Measurements from ENCODE around the gene ZBTB7C. TPM values are rescaled to one million over a fixed set of nuclear protein-coding genes. Genes with fewer than 3 reads are reported as not detected.

Gene ZBTB7C
- total and polyA plus RNA-seq, 2 donors (not counting 1 experiment from before 2014, with no cell fraction given): not detected

DNA sequence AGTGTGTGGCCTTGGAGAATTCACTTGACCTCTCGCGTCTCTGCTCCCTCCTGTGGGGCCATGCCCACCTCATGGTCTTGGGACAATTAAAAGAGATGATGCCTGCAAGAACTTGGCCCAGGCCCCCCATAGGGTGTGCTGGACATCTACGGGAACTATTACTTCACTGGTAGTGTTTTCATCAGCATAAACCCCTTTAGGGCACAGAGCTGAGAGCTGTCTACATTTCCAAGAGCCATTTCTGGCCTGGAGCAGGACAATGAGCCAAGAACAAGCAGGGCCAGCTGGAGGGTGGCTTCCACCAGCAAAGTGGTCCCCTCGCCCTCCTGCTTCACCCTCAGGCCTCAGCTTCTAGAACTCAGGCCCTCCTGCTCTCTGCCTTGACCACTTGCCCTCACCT lies 232.3 kb downstream of the ZBTB7C start:
- DNase-seq (no peak), ATAC-seq (ENCODE audit: low read depth) (no peak)
- intact Hi-C loops (cut with micrococcal nuclease): no loop called here
- Histone ChIP-seq H2AFZ (ENCODE audit: insufficient read depth, low read depth, low read length, poor library complexity, severe bottlenecking) (no peak overlapping the region), H3K4me3 (ENCODE audit: control extremely low read depth in 1 of 5, extremely low read depth in 1 of 5, insufficient read depth in 1 of 5, low read depth in 2 of 5, low read length in 4 of 5) (no peak overlapping the region), H3K4me2 (replicated peaks; ENCODE audit: low read depth, low read length, poor library complexity, severe bottlenecking) (no peak overlapping the region), H3K9me3 (ENCODE audit: control extremely low read depth in 1 of 3, control insufficient read depth in 2 of 3, insufficient read depth in 1 of 3, low read length in 2 of 3) (peaks cover 0 to 16% (median 0%) of the 10 kb centered on the region in 3 donors), H3K9ac (ENCODE audit: low read length) (no peak overlapping the region), H4K20me1 (ENCODE audit: control insufficient read depth, insufficient read depth, low read length, poor library complexity, severe bottlenecking) (no peaks in the 10 kb centered on the region), H3K36me3 (replicated peaks in 1 of 2; ENCODE audit: control extremely low read depth in 1 of 2, control insufficient read depth in 1 of 2, extremely low read depth in 1 of 2, insufficient read depth in 2 of 2, low read length in 1 of 2) (no peaks in the 10 kb centered on the region), H3K27ac (ENCODE audit: low read length in 2 of 2) (no peak overlapping the region), H3K4me1 (ENCODE audit: control insufficient read depth in 2 of 2, insufficient read depth in 2 of 2, low read length in 2 of 2) (no peaks in the 10 kb centered on the region), H3K79me2 (ENCODE audit: control insufficient read depth, insufficient read depth, low read length) (no peaks in the 10 kb centered on the region), H3K27me3 (replicated peaks in 1 of 4; ENCODE audit: control extremely low read depth in 1 of 4, control insufficient read depth in 3 of 4, insufficient read depth in 4 of 4, low read length in 3 of 4) (no peaks in the 10 kb centered on the region)
- Mint-ChIP-seq H3K4me1 (no peaks in the 10 kb centered on the region), H3K4me3 (no peak overlapping the region), H3K9me3 (ENCODE audit: insufficient read depth) (peaks cover 3% of the 10 kb centered on the region), H3K27me3 (peaks cover 10% of the 10 kb centered on the region), H3K27ac (no peak overlapping the region)
- 95% methylated on average over 4 of the region's 4 CpGs for WGBS (ENCODE audit: insufficient coverage)
- TF ChIP-seq, protein P1, sequence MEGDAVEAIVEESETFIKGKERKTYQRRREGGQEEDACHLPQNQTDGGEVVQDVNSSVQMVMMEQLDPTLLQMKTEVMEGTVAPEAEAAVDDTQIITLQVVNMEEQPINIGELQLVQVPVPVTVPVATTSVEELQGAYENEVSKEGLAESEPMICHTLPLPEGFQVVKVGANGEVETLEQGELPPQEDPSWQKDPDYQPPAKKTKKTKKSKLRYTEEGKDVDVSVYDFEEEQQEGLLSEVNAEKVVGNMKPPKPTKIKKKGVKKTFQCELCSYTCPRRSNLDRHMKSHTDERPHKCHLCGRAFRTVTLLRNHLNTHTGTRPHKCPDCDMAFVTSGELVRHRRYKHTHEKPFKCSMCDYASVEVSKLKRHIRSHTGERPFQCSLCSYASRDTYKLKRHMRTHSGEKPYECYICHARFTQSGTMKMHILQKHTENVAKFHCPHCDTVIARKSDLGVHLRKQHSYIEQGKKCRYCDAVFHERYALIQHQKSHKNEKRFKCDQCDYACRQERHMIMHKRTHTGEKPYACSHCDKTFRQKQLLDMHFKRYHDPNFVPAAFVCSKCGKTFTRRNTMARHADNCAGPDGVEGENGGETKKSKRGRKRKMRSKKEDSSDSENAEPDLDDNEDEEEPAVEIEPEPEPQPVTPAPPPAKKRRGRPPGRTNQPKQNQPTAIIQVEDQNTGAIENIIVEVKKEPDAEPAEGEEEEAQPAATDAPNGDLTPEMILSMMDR (IDR thresholded peaks at IDR 0.05): no peak
- no peak for TF ChIP-seq EZH2 (IDR thresholded peaks at IDR 0.05; ENCODE audit: borderline replicate concordance, insufficient read depth, low read depth, low read length, poor library complexity, severe bottlenecking)
- CTCF ChIA-PET: no interaction called here
- POLR2A ChIA-PET: no interaction called here

DNA sequence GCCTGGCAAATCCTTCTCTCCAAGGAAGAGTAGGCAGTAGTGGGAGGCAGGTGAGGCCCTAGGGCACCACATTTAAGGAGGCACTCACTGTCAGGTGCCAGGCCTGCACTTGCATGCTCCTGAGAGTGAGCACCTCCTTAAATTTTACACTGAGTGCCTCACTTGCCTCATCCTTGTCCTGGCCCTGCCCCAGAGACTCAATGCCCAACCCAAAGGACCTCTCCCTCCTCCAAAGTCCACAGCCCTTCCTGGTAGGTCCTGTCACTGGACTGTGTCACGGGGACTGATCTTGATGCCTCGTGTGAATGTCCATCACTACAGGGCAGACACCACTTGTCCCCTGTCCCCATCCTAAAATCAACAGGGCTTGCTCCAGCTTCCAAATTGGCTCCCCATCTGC lies 235.6 kb downstream of the ZBTB7C start:
- Histone ChIP-seq H3K79me2 (ENCODE audit: control insufficient read depth, insufficient read depth, low read length) (no peaks in the 10 kb centered on the region), H3K4me1 (ENCODE audit: control insufficient read depth in 2 of 2, insufficient read depth in 2 of 2, low read length in 2 of 2) (no peaks in the 10 kb centered on the region), H3K9me3 (ENCODE audit: control extremely low read depth in 1 of 3, control insufficient read depth in 2 of 3, insufficient read depth in 1 of 3, low read length in 2 of 3) (peaks cover 0 to 10% (median 0%) of the 10 kb centered on the region in 3 donors), H2AFZ (ENCODE audit: insufficient read depth, low read depth, low read length, poor library complexity, severe bottlenecking) (no peak overlapping the region), H4K20me1 (ENCODE audit: control insufficient read depth, insufficient read depth, low read length, poor library complexity, severe bottlenecking) (no peaks in the 10 kb centered on the region), H3K27ac (ENCODE audit: low read length in 2 of 2) (no peak overlapping the region), H3K36me3 (replicated peaks in 1 of 2; ENCODE audit: control extremely low read depth in 1 of 2, control insufficient read depth in 1 of 2, extremely low read depth in 1 of 2, insufficient read depth in 2 of 2, low read length in 1 of 2) (no peaks in the 10 kb centered on the region), H3K4me3 (ENCODE audit: control extremely low read depth in 1 of 5, extremely low read depth in 1 of 5, insufficient read depth in 1 of 5, low read depth in 2 of 5, low read length in 4 of 5) (no peak overlapping the region), H3K4me2 (replicated peaks; ENCODE audit: low read depth, low read length, poor library complexity, severe bottlenecking) (no peak overlapping the region), H3K9ac (ENCODE audit: low read length) (no peak overlapping the region), H3K27me3 (replicated peaks in 1 of 4; ENCODE audit: control extremely low read depth in 1 of 4, control insufficient read depth in 3 of 4, insufficient read depth in 4 of 4, low read length in 3 of 4) (peaks cover 0 to 4% (median 0%) of the 10 kb centered on the region in 4 experiments)
- POLR2A ChIA-PET: no interaction called here
- DNase-seq (no peak), ATAC-seq (ENCODE audit: low read depth) (no peak)
- Mint-ChIP-seq H3K9me3 (ENCODE audit: insufficient read depth) (no peaks in the 10 kb centered on the region), H3K4me1 (no peaks in the 10 kb centered on the region), H3K27me3 (peaks cover 12% of the 10 kb centered on the region), H3K4me3 (no peak overlapping the region), H3K27ac (no peak overlapping the region)
- WGBS (ENCODE audit: insufficient coverage): 96% methylated on average over 2 of the region's 2 CpGs
- intact Hi-C loops (cut with micrococcal nuclease): no loop called here
- TF ChIP-seq, protein P1 (IDR thresholded peaks at IDR 0.05): no peak
- TF ChIP-seq EZH2 (IDR thresholded peaks at IDR 0.05; ENCODE audit: borderline replicate concordance, insufficient read depth, low read depth, low read length, poor library complexity, severe bottlenecking): no peak
- CTCF ChIA-PET: no interaction called here

All from B cell (primary cell).